Fibroblast of skin of left biceps (primary cell): ENCODE measurements around the gene MAPT.
"Not testable (repeated sequence)": the region's sequence is repeated elsewhere in the genome, so short reads cannot be mapped to it uniquely, and the experiment has no call there.

Experiments
- DNase-seq, 2 experiments: peaks; one replicate each; pipeline ENCODE4 v3.0.0-alpha.2; 2013; ENCODE audit warnings: low read depth in 2 of 2

Gene MAPT

DNA sequence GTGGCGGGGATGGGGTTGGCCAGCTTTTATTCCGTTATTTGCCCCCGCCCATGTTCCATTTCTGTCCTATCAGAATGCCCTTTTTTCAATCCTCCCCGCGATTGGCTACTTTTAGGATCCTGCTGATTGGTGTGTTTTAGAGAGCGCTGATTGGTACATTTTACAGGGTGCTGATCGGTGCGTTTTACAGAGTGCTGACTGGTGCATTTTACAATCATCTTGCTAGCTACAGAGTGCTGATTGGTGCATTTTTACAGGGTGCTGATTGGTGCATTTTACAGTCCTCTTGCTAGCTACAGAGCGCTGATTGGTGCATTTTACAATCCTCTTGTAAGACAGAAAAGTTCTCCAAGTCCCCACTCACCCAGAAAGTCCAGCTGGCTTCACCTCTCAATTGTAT is 32.2 kb upstream of the MAPT start:
- not testable (repeated sequence) for DNase-seq

DNA sequence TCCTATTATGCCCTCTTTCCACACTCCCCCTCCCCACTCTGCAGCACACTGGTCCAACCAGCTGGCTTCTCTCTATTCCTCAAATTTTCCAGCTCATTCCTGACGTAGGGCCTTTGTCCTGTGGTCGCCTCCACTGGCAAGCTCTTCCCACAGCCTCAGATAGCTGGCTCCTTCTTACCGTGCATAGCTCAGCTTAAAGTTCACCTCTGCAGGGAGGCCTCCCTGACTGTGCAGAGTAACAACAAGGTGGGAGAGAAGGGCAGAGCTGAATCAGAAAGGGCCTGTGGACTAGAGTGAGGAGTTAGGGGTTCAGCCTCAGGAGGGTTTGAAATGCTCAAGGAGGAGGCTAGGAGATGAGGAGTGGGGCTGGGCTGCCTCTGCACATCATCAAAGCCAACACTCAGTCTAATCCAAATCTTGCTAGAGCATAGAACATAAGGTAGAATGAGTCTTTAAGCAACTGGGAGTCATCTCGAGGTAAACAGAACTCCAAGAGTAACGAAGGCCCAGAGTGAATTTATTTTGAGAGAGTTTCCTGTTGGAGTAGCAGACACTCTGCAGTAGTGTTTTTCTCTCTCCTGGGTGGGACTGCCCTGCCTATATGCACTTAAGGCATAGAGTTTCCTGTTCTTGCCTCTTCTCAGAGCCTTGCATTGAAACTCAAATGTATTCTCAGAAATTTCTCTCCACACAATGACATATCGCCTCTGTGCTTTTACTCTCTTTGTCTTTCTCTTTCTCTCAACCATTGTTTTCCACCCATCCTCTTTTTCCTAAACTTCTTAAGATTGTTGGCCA is 30.3 kb upstream of the MAPT start:
- no peak for DNase-seq

DNA sequence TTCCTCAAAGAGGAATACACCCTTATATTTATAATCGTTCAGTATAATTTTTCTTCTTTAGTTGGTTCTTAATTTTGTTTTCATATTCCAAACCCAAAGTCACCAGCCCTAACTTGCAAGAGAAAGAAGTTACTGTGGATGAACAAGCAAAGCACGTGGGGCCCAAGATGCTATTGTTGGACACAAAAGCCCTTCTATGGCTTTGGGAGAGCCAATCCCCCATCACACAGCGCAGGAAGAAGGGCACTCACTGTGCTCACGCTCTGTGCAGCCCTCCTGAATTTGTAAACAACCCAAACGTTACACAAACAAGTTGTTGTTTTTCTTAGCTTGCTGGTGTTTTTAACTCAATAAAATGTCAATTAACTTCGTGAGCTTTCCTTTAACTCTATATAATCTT is 27.2 kb upstream of the MAPT start:
- no peak for DNase-seq

DNA sequence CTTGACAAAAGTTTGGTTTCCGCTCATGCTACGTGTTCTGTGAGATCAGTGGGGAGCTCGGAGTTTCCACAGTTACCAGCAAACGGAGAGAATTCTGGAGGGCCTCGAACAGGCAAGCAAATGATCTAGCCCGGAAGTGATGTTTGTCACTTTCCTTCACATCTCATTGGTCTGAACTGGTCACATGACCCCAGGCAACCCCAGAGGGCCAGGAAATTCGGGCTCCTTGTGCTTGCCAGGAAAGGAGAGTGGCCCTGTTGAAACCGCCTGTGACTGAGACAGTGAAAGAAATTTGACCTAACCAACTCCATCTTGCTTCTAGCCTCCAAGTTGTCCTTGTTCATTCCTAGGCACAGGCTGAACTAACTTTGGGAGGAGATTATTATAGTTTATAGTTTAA is 26.7 kb upstream of the MAPT start:
- no peak for DNase-seq

DNA sequence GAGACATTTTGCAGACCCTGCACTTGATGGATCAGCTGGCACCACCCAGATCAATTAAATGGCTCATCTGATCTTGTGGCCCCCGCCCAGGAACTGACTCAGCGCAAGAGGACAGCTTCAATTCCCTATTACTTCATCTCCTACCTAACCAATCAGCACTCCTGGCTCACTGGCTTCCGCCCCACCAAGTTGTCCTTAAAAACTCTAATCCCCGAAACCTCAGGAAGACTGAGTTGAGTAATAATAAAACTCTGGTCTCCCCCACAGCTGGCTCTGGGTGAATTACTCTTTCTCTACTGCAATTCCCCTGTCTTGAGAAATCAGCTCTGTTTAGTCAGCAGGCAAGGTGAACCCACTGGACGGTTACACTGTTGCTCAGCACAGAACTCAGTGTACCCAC is 26.1 kb upstream of the MAPT start:
- DNase-seq: no peak

DNA sequence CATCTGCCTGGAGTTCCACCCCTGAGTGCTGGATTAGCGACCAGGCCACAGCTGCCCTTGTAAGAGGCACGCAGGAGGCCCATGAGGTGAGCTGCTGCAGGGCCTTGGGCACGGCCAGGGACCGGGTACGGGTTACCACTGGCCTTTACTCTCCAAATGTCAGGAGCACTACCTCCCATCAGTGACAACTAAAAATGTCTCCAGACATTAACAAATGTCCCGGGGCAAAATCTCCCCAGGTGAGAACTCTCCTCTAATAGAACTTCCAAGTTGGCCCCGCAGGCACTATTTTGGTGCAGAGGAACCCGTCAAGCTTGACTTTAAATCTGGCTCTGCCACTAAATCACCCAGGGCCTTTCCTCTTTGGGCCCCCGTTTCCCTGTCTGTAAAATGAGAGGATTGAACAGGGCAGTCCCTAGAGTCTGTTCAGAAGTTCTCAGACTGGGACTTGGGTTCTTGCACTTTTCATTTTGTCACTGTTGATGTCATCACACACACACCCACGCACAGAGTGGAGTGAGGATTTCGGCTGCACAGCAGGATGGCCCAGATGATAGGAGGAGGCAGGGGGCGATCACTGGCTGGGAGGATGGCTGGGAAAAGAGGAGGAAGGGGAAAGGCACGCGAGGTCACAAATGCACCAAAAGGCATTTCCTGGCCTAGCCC is 24.5 kb upstream of the MAPT start:
- DNase-seq: no peak

DNA sequence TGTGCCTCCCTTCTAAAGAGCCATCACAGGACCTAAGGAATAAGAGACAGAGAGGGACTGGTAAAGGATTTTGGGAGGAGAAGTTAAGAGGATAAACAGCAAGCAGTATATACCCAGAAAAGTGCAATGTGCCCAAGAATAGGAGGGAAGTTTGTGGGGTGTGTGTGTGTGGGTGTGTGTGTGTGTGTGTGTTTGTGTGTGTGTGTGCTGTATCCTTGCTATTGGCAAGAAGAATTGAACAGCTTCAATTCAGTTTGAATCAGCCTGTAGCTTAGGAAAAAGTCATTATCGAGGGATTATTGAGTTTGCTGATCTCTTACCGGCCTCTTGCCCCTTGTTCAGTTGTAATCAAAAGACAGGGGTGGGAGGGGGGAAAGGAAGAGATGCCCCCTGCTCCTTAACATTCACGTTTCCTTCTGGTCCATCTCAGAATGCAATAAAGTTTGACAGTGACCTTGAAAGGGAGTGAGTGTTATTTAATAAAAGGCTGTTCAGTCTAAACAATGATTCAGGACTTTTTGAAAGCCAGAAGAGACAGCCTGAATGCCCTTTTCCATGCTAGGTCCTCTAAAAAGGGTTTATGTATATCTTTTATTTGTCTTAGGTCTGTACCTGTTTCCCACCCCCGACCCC is 23.9 kb upstream of the MAPT start:
- no peak for DNase-seq

DNA sequence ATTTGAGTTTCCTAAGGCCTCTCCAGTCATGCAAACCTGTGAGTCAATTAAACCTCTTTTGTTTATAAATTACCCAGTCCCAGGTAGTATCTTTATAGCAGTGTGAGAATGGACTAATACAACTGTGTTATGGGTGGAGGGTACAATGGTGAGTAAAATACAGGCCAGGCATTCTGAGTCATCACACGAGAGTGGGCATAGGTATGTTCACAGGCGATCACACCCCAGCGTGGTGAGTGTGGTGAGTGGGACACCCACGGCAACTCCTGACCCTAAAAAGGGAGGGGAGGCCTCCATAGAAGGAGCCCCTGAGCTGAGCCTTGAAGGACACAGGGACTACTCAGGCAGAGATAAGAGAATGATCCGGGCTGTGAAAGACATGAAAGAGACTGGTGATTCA is 22.6 kb upstream of the MAPT start:
- DNase-seq: no peak

DNA sequence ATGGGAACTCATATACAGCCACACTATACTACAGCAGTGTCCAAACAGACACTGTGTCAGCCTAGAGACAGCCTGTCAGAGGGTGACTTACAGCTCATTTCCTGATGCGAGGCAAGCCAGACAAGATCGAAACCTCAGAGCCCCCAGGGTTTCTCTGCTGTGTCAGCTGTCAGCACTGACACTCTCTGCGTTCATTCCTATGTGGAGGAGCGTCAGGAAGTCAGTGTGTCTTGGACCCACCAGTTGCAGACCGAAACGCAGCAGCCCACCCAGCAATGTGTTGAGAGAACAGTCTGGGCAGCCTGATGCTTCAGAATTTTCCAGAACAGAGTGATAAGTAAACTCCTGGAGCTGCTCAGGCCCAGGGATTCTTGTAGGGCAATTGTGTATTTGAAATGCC is 20.6 kb upstream of the MAPT start:
- no peak for DNase-seq

DNA sequence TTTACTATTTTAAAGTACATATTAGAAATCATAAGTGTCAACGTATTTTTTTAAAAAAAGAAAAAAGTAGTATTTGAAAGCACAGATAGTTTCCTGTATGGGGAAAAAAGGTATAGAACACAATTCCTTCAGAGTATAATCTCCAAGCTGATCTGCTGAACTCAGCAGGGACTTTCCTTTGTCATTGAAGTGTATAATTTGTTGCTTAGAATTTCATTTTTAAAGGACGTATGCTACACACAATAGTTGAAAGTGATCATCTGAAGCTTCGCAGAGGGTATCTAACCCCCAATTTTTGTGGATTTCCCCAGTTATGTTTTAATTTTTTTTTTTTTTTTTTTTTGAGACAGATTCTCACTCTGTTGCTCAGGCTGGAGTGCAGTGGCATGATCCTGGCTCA is 20.2 kb upstream of the MAPT start:
- DNase-seq: no peak

DNA sequence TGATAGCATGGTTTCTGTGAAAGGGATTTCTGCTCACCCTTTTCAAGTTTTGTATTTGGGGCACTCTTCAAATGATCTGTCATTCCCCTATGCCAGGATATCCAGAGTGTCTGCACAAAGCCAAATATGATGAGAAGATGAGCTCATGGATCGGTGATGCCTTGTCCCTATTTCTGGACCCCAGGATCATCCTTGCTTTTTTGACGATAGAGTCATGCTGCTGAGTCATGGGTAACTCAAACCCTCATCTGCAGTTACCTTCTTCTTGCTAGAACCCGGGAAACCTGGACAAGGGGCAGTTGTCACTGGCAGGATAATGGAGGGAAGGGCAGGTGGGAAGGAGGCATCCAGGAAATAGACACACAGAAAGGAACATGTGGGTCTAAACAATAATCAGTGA is 17.8 kb upstream of the MAPT start:
- no peak for DNase-seq

DNA sequence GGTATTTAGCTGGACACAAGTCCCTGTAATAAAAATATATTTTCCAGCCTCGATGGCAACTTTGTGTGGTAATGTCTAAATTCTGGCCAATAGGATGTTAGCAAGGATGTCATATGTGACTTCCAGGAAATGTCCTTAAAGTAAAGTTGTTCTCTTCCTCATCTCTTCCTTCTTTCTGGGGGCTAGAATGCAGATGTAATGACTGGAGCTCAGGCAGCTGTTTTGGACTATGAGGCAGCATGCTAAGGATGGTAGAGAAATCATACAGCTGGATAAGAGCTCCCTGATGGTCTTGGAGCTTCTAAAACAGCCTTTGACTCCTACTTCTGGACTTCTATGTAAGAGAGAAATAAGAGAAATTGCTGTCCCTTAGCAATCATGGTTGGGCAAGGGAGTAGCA is 16.9 kb upstream of the MAPT start:
- DNase-seq: no peak

DNA sequence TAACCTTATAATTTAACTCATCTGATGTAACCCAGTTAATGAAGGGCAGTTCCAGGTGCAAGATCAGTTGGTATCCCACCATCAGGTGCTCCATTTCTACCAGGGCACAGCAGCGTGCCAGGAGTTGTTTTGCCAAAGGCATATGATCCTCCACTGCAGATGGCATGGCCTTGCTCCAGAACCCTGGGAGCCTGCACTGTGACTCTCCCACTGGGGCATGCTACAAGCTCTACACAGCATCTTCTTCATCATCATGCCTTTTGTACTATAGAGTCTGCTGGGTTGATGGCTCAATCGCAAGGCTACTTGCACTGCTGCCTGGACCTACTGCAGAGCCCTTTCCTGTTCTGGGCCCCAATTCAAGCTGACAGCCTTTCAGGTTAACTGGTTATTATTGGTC is 11.3 kb upstream of the MAPT start:
- DNase-seq: no peak

DNA sequence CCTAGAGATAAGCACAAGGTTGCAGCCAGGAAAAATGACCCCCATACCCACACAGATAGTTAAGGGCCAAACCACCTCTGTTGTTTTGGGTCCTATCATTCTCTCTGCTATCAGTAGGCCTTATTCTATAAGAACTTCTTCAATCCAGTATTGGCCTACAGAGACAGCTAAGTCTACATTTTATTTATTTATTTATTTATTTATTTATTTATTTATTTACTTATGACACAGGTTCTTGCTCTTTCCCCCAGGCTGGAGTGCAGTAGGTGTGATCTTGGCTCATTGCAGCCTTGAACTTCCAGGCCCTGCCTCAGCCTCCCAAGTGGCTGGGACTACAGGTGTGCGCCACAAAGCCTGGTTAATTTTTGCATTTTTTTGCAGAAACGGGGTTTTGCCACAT is 7.5 kb upstream of the MAPT start:
- DNase-seq: no peak

DNA sequence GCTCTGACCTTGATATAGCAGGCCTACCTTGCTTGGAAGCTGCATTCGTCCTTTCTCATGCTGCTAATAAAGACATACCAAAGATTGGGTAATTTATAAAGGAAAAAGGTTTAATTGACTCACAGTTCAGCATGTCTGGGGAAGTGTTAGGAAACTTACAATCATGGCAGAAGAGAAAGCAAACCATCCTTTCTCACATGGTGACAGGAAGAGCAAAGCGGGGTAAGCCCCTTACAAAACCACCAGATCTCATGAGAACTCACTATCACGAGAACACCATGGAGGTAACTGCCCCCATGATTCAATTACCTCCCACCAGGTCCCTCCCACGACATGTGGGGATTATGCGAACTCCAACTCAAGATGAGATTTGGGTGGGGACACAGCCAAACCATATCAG is 6.0 kb upstream of the MAPT start:
- DNase-seq: no peak

DNA sequence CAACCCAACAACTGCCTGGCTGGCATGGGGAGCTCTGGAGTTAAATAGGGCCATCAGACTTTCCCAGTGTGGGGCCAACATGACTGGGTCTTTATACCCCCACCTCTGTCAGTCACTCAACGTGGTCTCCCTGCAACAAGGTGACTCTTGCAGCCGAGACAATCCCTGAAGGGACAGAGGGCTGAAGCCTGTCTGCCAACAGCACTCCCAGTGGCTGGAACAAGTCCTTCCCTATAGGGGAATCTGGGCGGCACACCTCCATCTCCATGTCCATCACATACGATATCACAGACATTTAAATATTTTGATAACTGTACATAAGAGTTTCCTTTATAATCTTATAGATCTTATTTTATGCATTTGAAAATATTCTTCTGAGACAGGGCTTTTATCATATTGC is 4.8 kb upstream of the MAPT start:
- DNase-seq: no peak

DNA sequence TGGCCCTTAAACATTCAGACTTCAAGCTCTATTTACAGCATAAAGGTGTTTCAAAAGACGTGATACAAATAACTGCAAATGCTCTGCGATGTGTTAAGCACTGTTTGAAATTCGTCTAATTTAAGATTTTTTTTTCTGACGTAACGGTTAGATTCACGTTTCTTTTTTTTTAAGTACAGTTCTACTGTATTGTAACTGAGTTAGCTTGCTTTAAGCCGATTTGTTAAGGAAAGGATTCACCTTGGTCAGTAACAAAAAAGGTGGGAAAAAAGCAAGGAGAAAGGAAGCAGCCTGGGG is 681 bp upstream of the MAPT start:
- DNase-seq: no peak

DNA sequence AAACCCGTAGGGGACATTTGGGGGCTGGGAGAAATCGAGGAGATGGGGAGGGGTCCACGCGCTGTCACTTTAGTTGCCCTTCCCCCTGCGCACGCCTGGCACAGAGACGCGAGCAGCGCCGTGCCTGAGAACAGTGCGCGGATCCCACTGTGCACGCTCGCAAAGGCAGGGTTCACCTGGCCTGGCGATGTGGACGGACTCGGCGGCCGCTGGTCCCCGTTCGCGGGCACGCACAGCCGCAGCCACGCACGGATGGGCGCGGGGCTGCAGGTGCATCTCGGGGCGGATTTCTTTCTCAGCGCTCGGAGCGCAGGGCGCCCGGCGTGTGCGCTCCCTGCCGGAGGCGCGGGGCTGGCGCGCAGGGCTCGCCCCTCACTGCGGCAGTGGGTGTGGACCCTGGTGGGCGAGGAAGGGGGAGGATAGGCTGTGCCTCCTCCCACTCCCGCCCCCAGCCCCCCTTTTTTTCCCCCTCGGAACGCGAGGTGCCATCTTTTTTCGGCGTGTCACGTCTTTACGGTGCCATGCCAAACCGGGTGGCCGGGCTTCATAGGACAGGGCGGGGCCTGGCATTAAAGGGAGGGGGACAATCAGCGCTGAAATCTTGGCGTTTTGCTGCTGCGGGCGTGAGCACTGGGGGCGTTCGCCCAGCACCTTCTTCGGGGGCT is 1.1 kb downstream of the MAPT start:
- no peak for DNase-seq

DNA sequence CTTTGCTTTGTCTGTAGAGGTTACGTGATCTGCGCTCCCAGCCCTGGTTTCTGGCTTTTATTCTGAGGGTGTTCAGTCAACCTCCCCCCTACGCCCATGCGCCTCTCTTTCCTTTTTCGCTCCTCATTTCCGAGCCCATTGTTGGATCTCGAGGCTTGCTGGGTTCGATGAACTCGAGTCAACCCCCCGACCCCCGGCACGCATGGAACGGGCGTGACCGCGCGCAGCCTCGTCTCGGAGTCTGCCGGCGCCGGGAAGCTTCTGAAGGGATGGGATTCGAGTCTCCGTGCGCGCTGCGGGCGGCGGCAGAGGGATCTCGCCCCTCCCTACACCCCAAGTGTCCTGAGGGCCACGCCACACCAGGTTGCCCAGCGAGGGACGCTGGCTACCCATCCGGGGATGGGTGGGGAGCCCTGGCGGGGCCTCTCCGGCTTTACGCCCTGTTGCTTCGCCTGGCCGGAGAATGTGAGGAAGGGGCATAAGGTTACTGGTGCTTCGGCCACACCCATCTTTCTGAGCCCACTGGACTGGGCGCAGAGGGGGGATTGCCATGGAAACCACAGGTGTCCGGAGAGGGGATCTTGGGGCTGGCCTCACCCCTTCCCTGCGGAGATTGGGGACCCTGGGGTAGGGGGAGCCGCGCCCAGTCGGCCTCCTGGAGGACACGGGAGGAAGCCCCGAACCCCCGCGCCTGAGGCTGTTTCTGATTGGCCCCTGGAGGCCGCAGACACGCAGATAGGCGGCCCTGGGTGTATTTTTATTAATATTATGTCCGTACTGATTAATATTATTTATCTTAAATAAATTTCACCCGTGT is 1.8 kb downstream of the MAPT start:
- no peak for DNase-seq

DNA sequence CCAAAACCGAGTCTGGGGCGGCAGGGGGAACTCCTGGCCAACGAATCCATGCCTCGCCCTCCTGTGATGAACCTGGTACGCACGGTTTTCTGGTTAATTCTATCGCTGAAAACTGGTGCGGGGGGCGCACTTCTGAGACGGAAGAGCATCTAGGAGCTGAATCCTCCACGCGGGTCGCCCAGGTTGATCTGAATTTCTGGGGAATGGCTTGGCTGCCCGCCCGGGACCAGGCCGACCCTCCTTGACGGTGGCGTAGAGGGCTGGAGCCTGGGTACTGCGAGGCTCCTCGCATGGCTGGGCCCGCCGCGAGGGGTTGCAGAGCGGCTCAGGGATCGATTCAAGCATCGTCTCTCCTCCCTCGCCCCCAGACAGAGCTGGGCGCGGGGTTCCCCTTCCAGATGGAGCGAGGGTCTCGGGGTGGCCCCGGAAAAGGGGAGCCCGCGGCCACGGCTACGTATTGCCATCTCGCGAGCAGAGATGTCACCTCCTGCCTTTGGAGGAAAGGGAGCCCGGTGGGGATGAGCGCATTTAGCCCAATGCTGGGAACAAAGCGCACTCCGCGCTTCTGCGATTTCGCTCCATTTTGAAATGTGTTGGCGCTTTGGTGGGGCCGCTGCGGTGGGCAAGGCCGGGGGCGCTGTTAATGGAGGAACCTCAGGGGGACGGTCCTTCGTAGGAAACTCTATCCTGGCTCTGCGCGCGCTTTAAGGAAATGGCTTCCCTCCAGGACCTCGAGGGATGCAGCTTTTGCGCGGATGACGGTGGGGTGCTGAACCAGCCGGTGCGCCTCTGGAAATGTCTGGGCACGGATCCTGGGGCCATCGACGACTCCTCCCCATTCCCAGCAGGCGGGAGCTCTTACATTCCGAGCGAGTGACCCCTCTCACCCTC is 2.7 kb downstream of the MAPT start:
- DNase-seq: no peak

DNA sequence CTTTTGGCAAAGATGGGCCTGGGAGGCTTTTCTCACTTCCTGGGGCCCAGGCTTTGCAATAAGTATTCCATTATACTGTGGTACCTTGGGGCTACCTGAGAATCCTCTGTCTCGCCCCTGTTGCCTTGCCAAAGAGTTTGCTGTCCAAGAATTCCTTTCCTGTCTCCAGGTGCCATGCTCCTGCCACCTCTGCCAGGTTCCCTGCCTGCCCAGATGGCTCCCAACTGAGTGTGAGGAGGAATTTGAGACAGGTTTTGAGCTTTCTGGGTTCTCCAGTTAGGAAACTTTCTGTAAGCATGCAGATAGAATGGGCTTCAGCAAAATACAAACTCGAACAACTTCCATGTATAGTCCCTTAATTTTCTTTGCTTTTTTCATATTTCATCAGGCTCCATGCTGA is 5.8 kb downstream of the MAPT start:
- no peak for DNase-seq
